ENCODE measurements around the gene OTUD1. TPM values are rescaled to one million over a fixed set of nuclear protein-coding genes. Genes with fewer than 3 reads are reported as not detected.

OTUD1 gene
- polyA plus RNA-seq, 1 donor (not counting 4 experiments of a cell fraction or from before 2014, with no cell fraction given) = 4.7 TPM

DNA sequence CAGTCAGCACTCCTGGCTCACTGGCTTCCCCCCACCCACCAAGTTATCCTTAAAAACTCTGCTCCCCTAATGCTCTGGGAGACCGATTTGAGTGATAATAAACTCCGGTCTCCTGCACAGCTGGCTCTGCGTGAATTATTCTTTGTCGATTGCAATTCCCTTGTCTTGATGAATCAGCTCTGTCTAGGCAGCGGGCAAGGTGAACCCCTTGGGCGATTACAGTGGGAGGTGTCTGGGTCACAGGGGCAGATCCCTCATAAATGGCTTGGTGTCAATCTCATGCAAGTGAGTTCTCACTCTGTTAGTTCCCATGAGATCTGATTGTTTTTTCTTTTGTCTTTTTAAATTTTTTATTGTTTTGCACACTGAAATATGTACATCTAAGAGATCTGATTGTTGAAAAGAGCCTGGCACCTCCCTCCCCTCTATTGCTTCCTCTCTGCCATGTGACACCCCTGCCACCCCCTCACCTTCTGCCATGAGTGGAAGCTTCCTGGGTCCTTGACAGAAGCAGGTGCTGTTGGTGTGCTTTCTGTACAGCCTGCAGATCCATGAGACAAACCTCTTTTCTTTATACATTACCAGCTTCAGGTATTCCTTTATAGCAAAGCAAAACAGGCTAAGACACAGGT is 20.5 kb downstream of the OTUD1 start:
- dilution Hi-C loops (cut with MboI; ENCODE audit: extremely low pct_ligation_motif_present, low sequenced_read_pairs) = no loop called here
- no peak overlapping the region for H3K9ac ChIP-seq (ENCODE audit: control insufficient read depth, extremely low read depth, insufficient read depth, low read length)
- no peak overlapping the region for H2AFZ ChIP-seq (ENCODE audit: control insufficient read depth, low read length)
- no peaks in the 10 kb centered on the region for H3K36me3 ChIP-seq (ENCODE audit: control insufficient read depth in 2 of 2, extremely low read depth in 1 of 2, insufficient read depth in 2 of 2, low read length in 2 of 2)
- no peak for DNase-seq (ENCODE audit: low read depth, low spot score)
- TF ChIP-seq, protein P1, sequence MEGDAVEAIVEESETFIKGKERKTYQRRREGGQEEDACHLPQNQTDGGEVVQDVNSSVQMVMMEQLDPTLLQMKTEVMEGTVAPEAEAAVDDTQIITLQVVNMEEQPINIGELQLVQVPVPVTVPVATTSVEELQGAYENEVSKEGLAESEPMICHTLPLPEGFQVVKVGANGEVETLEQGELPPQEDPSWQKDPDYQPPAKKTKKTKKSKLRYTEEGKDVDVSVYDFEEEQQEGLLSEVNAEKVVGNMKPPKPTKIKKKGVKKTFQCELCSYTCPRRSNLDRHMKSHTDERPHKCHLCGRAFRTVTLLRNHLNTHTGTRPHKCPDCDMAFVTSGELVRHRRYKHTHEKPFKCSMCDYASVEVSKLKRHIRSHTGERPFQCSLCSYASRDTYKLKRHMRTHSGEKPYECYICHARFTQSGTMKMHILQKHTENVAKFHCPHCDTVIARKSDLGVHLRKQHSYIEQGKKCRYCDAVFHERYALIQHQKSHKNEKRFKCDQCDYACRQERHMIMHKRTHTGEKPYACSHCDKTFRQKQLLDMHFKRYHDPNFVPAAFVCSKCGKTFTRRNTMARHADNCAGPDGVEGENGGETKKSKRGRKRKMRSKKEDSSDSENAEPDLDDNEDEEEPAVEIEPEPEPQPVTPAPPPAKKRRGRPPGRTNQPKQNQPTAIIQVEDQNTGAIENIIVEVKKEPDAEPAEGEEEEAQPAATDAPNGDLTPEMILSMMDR (optimal IDR thresholded peaks at IDR 0.05 in 1 of 3, IDR thresholded peaks at IDR 0.05 in 1 of 3, conservative IDR thresholded peaks at IDR 0.05 in 1 of 3; ENCODE audit: extremely low read depth in 1 of 3, insufficient read depth in 2 of 3, low read length in 3 of 3) = no peak
- TF ChIP-seq EZH2 (IDR thresholded peaks at IDR 0.05; ENCODE audit: low read length) = no peak
- H4K20me1 ChIP-seq (ENCODE audit: control insufficient read depth, extremely low read depth, insufficient read depth, low read length) = no peaks in the 10 kb centered on the region
- H3K79me2 ChIP-seq (ENCODE audit: control insufficient read depth, insufficient read depth, low read length) = no peaks in the 10 kb centered on the region
- no peaks in the 10 kb centered on the region for H3K9me1 ChIP-seq (ENCODE audit: control insufficient read depth, extremely low read depth, insufficient read depth, low read length)
- H3K27ac ChIP-seq (ENCODE audit: control insufficient read depth, insufficient read depth, low read length) = no peak overlapping the region
- FAIRE-seq = peak; percentile 74
- no peak overlapping the region for H3K4me3 ChIP-seq (ENCODE audit: control insufficient read depth in 2 of 3, extremely low read depth in 1 of 3, insufficient read depth in 2 of 3, low read depth in 1 of 3, low read length in 3 of 3)
- H3K9me3 ChIP-seq (ENCODE audit: control insufficient read depth, low read depth, low read length) = no peaks in the 10 kb centered on the region
- no peaks in the 10 kb centered on the region for H3K4me1 ChIP-seq (ENCODE audit: control insufficient read depth, extremely low read depth, insufficient read depth, low read length)
- no peaks in the 10 kb centered on the region for H3K27me3 ChIP-seq (ENCODE audit: control insufficient read depth, extremely low read depth, insufficient read depth, low read length)
- peak overlapping the region; percentile 32 for H3K4me2 ChIP-seq (ENCODE audit: control insufficient read depth, extremely low read depth, insufficient read depth, low read depth, low read length)

DNA sequence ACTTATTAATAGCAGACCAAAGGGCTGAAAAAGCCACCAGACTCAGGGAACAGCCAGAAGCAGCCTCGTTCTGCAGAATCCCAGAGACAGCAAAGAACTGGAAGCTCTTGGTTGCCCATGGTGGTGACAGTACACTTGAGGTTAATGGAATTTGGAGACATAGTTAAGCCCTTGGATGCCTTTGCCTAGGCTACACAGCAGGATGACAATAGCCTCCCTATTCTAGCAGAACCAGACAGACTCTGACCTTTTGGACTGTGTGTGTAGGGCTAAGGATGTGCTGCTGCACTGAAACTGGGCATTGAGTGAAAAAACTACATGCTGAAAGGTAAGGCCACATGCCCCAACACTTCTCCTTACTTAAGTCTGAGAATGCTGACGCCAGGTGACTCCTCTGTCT is 22.7 kb downstream of the OTUD1 start:
- no peaks in the 10 kb centered on the region for H3K79me2 ChIP-seq (ENCODE audit: control insufficient read depth, insufficient read depth, low read length)
- no peaks in the 10 kb centered on the region for H3K9me1 ChIP-seq (ENCODE audit: control insufficient read depth, extremely low read depth, insufficient read depth, low read length)
- no peak overlapping the region for H2AFZ ChIP-seq (ENCODE audit: control insufficient read depth, low read length)
- H3K27me3 ChIP-seq (ENCODE audit: control insufficient read depth, extremely low read depth, insufficient read depth, low read length) = no peaks in the 10 kb centered on the region
- no peaks in the 10 kb centered on the region for H3K9me3 ChIP-seq (ENCODE audit: control insufficient read depth, low read depth, low read length)
- H3K9ac ChIP-seq (ENCODE audit: control insufficient read depth, extremely low read depth, insufficient read depth, low read length) = no peak overlapping the region
- H3K27ac ChIP-seq (ENCODE audit: control insufficient read depth, insufficient read depth, low read length) = no peak overlapping the region
- H3K4me2 ChIP-seq (ENCODE audit: control insufficient read depth, extremely low read depth, insufficient read depth, low read depth, low read length) = no peak overlapping the region
- no peak overlapping the region for H3K4me3 ChIP-seq (ENCODE audit: control insufficient read depth in 2 of 3, extremely low read depth in 1 of 3, insufficient read depth in 2 of 3, low read depth in 1 of 3, low read length in 3 of 3)
- DNase-seq (ENCODE audit: low read depth, low spot score) (no peak), FAIRE-seq (no peak)
- no peaks in the 10 kb centered on the region for H3K36me3 ChIP-seq (ENCODE audit: control insufficient read depth in 2 of 2, extremely low read depth in 1 of 2, insufficient read depth in 2 of 2, low read length in 2 of 2)
- dilution Hi-C loops (cut with MboI; ENCODE audit: extremely low pct_ligation_motif_present, low sequenced_read_pairs) = no loop called here
- no peaks in the 10 kb centered on the region for H3K4me1 ChIP-seq (ENCODE audit: control insufficient read depth, extremely low read depth, insufficient read depth, low read length)
- no peak for TF ChIP-seq EZH2 (IDR thresholded peaks at IDR 0.05; ENCODE audit: low read length)
- TF ChIP-seq, protein P1 (optimal IDR thresholded peaks at IDR 0.05 in 1 of 3, IDR thresholded peaks at IDR 0.05 in 1 of 3, conservative IDR thresholded peaks at IDR 0.05 in 1 of 3; ENCODE audit: extremely low read depth in 1 of 3, insufficient read depth in 2 of 3, low read length in 3 of 3) = no peak
- no peaks in the 10 kb centered on the region for H4K20me1 ChIP-seq (ENCODE audit: control insufficient read depth, extremely low read depth, insufficient read depth, low read length)
